CD1c-positive myeloid dendritic cell (primary cell): ENCODE data around the gene JPT1.
"Not testable (repeated sequence)": the region's sequence is repeated elsewhere in the genome, so short reads cannot be mapped to it uniquely, and the experiment has no call there.

Source experiments
- DNase-seq: peaks from one replicate; pipeline ENCODE4 v3.0.0-alpha.2; 2016; ENCODE audit errors: extremely low spot score

Gene JPT1

GRCh38 chr17:75130632-75131277 is 23.6 kb downstream of the JPT1 start:
- DNase-seq = no peak

GRCh38 chr17:75130059-75130631 is 24.2 kb downstream of the JPT1 start:
- DNase-seq = no peak

- no peak for DNase-seq
Measured at GRCh38 chr17:75129576-75129975, 24.7 kb downstream of the JPT1 start.

- no peak for DNase-seq
Measured at GRCh38 chr17:75128694-75129505, 25.4 kb downstream of the JPT1 start.

GRCh38 chr17:75127936-75128335 is 26.4 kb downstream of the JPT1 start:
- not testable (repeated sequence) for DNase-seq

- DNase-seq = no peak
Measured at GRCh38 chr17:75126954-75127353, 27.4 kb downstream of the JPT1 start.

GRCh38 chr17:75125984-75126383 is 28.3 kb downstream of the JPT1 start:
- DNase-seq = no peak

- DNase-seq = no peak
Measured at GRCh38 chr17:75124819-75125162, 29.5 kb downstream of the JPT1 start.

GRCh38 chr17:75124041-75124818 is 30.1 kb downstream of the JPT1 start:
- DNase-seq = peak; percentile 7

GRCh38 chr17:75118307-75118706 is 36.0 kb downstream of the JPT1 start:
- DNase-seq = no peak

GRCh38 chr17:75116737-75117136 is 37.6 kb downstream of the JPT1 start:
- no peak for DNase-seq

- DNase-seq = no peak
Measured at GRCh38 chr17:75115555-75115954, 38.8 kb downstream of the JPT1 start.

GRCh38 chr17:75114552-75115314 is 39.6 kb downstream of the JPT1 start:
- DNase-seq = peak; percentile 24

GRCh38 chr17:75113798-75114551 is 40.3 kb downstream of the JPT1 start:
- peak; percentile 95 for DNase-seq

- peak; percentile 44 for DNase-seq
Measured at GRCh38 chr17:75111777-75112335, 42.5 kb downstream of the JPT1 start.

GRCh38 chr17:75110234-75110937 is 43.9 kb downstream of the JPT1 start:
- no peak for DNase-seq

GRCh38 chr17:75109407-75110233 is 44.7 kb downstream of the JPT1 start, which contains the start of gene ARMC7:
Gene ARMC7, plus strand, starts transcription at chr17:75109969. Its CDS starts 320 bp downstream, at chr17:75110289.
- peak; percentile 95 for DNase-seq

GRCh38 chr17:75109046-75109406 is 45.3 kb downstream of the JPT1 start:
- DNase-seq = no peak

- no peak for DNase-seq
Measured at GRCh38 chr17:75108193-75108592, 46.1 kb downstream of the JPT1 start.
